HFF-Myc (cell line): ENCODE measurements around the gene ATF6B.

ENCODE experiments used
- DNase-seq: peaks from one replicate; pipeline ENCODE4 v3.0.0-alpha.2; 2011; ENCODE audit warnings: low read depth; ENCODE audit errors: extremely low read depth
- H3K4me3 ChIP-seq: replicated peaks from 2 replicates; pipeline ENCODE4 v1.5.1; 2011; ENCODE audit warnings: low read depth, mild to moderate bottlenecking, control low read depth, low read length
- CTCF ChIP-seq: IDR thresholded peaks from 2 replicates; pipeline ENCODE4 v1.5.1; 2012; ENCODE audit warnings: mild to moderate bottlenecking, low read depth, low read length, control low read depth; ENCODE audit errors: missing control alignments

The ATF6B gene

GRCh38 chr6:32112431-32112980 lies 15.5 kb downstream of the ATF6B start:
- no peak for TF ChIP-seq CTCF
- H3K4me3 ChIP-seq = no peak overlapping the region

GRCh38 chr6:32111424-32112066 lies 16.5 kb downstream of the ATF6B start:
- TF ChIP-seq CTCF = no peak
- H3K4me3 ChIP-seq = no peak overlapping the region
- no peak for DNase-seq

More at GRCh38 chr6:32112431-32112980, 15.5 kb downstream of the ATF6B start:
- DNase-seq = no peak

GRCh38 chr6:32110632-32111031 lies 17.4 kb downstream of the ATF6B start:
- TF ChIP-seq CTCF = no peak

GRCh38 chr6:32109765-32110160 lies 18.3 kb downstream of the ATF6B start:
- no peak for DNase-seq
- no peak overlapping the region for H3K4me3 ChIP-seq
- TF ChIP-seq CTCF = no peak

More at GRCh38 chr6:32110632-32111031, 17.4 kb downstream of the ATF6B start:
- no peak for DNase-seq
- H3K4me3 ChIP-seq = no peak overlapping the region

- H3K4me3 ChIP-seq = no peak within 1 kb of the TSS
- TF ChIP-seq CTCF = no peak
- DNase-seq = no peak
These were observed 18.8 kb downstream of the ATF6B start, which contains the start of gene TNXB for GRCh38 chr6:32109114-32109764. Gene TNXB, minus strand, starts transcription at chr6:32109338. Its CDS starts 11,140 bp downstream, at chr6:32098198.

GRCh38 chr6:32108727-32109113 lies 19.3 kb downstream of the ATF6B start:
- no peak for TF ChIP-seq CTCF
- DNase-seq = no peak
- H3K4me3 ChIP-seq = no peak overlapping the region
